ENCODE results near the gene MUC6. TPM values are rescaled to one million over a fixed set of nuclear protein-coding genes. Genes with fewer than 3 reads are reported as not detected.

The MUC6 gene
- polyA plus RNA-seq, 1 donor = 0.15 TPM

GRCh38 chr11:1057806-1058205 is 21.3 kb upstream of the MUC6 start:
- H3K36me3 ChIP-seq (ENCODE audit: control insufficient read depth, insufficient read depth, low read length) = no peaks in the 10 kb centered on the region
- H3K27me3 ChIP-seq (ENCODE audit: control insufficient read depth, insufficient read depth, low read length) = no peaks in the 10 kb centered on the region
- no peak overlapping the region for H3K4me3 ChIP-seq (ENCODE audit: low read length)
- no peak for DNase-seq
- peaks cover 27% of the 10 kb centered on the region for H3K4me1 ChIP-seq (ENCODE audit: control insufficient read depth, insufficient read depth, low read length)
- H3K9me3 ChIP-seq (ENCODE audit: control insufficient read depth, low read depth, low read length) = peaks cover 8% of the 10 kb centered on the region
- H3K27ac ChIP-seq (ENCODE audit: low read length) = no peak overlapping the region
- WGBS (ENCODE audit: insufficient coverage, low lambda C conversion rate) = no CpG with 5 or more reads among the region's 16 CpGs

GRCh38 chr11:1055990-1056771 is 19.7 kb upstream of the MUC6 start:
- Histone ChIP-seq H3K36me3 (ENCODE audit: control insufficient read depth, insufficient read depth, low read length) (no peaks in the 10 kb centered on the region), H3K9me3 (ENCODE audit: control insufficient read depth, low read depth, low read length) (no peaks in the 10 kb centered on the region), H3K4me3 (ENCODE audit: low read length) (no peak overlapping the region), H3K4me1 (ENCODE audit: control insufficient read depth, insufficient read depth, low read length) (peaks cover 25% of the 10 kb centered on the region), H3K27ac (ENCODE audit: low read length) (no peak overlapping the region), H3K27me3 (ENCODE audit: control insufficient read depth, insufficient read depth, low read length) (no peaks in the 10 kb centered on the region)
- DNase-seq = no peak
- no CpG with 5 or more reads among the region's 46 CpGs for WGBS (ENCODE audit: insufficient coverage, low lambda C conversion rate)

GRCh38 chr11:1055109-1055703 is 18.7 kb upstream of the MUC6 start:
- no peak for DNase-seq
- H3K4me1 ChIP-seq (ENCODE audit: control insufficient read depth, insufficient read depth, low read length) = peaks cover 26% of the 10 kb centered on the region
- no peaks in the 10 kb centered on the region for H3K9me3 ChIP-seq (ENCODE audit: control insufficient read depth, low read depth, low read length)
- H3K27me3 ChIP-seq (ENCODE audit: control insufficient read depth, insufficient read depth, low read length) = no peaks in the 10 kb centered on the region
- peak overlapping the region; percentile 50 for H3K27ac ChIP-seq (ENCODE audit: low read length)
- WGBS (ENCODE audit: insufficient coverage, low lambda C conversion rate) = no CpG with 5 or more reads among the region's 17 CpGs
- H3K36me3 ChIP-seq (ENCODE audit: control insufficient read depth, insufficient read depth, low read length) = no peaks in the 10 kb centered on the region
- H3K4me3 ChIP-seq (ENCODE audit: low read length) = no peak overlapping the region

- peak; percentile 52 to 74 for DNase-seq
- no peaks in the 10 kb centered on the region for H3K27me3 ChIP-seq (ENCODE audit: control insufficient read depth, insufficient read depth, low read length)
- no peaks in the 10 kb centered on the region for H3K9me3 ChIP-seq (ENCODE audit: control insufficient read depth, low read depth, low read length)
- H3K4me3 ChIP-seq (ENCODE audit: low read length) = peak overlapping the region; percentile 2
- H3K36me3 ChIP-seq (ENCODE audit: control insufficient read depth, insufficient read depth, low read length) = no peaks in the 10 kb centered on the region
- H3K4me1 ChIP-seq (ENCODE audit: control insufficient read depth, insufficient read depth, low read length) = peaks cover 26% of the 10 kb centered on the region
- no CpG with 5 or more reads among the region's 25 CpGs for WGBS (ENCODE audit: insufficient coverage, low lambda C conversion rate)
- H3K27ac ChIP-seq (ENCODE audit: low read length) = peak overlapping the region; percentile 50
Measured at GRCh38 chr11:1054143-1055108, 17.9 kb upstream of the MUC6 start.

GRCh38 chr11:1053121-1053901 is 16.8 kb upstream of the MUC6 start:
- no peak for DNase-seq
- no peaks in the 10 kb centered on the region for H3K36me3 ChIP-seq (ENCODE audit: control insufficient read depth, insufficient read depth, low read length)
- H3K4me3 ChIP-seq (ENCODE audit: low read length) = no peak overlapping the region
- H3K9me3 ChIP-seq (ENCODE audit: control insufficient read depth, low read depth, low read length) = no peaks in the 10 kb centered on the region
- peaks cover 26% of the 10 kb centered on the region for H3K4me1 ChIP-seq (ENCODE audit: control insufficient read depth, insufficient read depth, low read length)
- WGBS (ENCODE audit: insufficient coverage, low lambda C conversion rate) = no CpG with 5 or more reads among the region's 25 CpGs
- peak overlapping the region; percentile 50 for H3K27ac ChIP-seq (ENCODE audit: low read length)
- no peaks in the 10 kb centered on the region for H3K27me3 ChIP-seq (ENCODE audit: control insufficient read depth, insufficient read depth, low read length)

- no CpG with 5 or more reads among the region's 25 CpGs for WGBS (ENCODE audit: insufficient coverage, low lambda C conversion rate)
- no peak for DNase-seq
- H3K27me3 ChIP-seq (ENCODE audit: control insufficient read depth, insufficient read depth, low read length) = peaks cover 3% of the 10 kb centered on the region
Measured at GRCh38 chr11:1052133-1053011, 15.9 kb upstream of the MUC6 start.

GRCh38 chr11:1051356-1052132 is 15.0 kb upstream of the MUC6 start:
- peaks cover 26% of the 10 kb centered on the region for H3K4me1 ChIP-seq (ENCODE audit: control insufficient read depth, insufficient read depth, low read length)
- no peaks in the 10 kb centered on the region for H3K36me3 ChIP-seq (ENCODE audit: control insufficient read depth, insufficient read depth, low read length)
- H3K9me3 ChIP-seq (ENCODE audit: control insufficient read depth, low read depth, low read length) = no peaks in the 10 kb centered on the region
- DNase-seq = no peak
- H3K27me3 ChIP-seq (ENCODE audit: control insufficient read depth, insufficient read depth, low read length) = peaks cover 6% of the 10 kb centered on the region
- WGBS (ENCODE audit: insufficient coverage, low lambda C conversion rate) = no CpG with 5 or more reads among the region's 15 CpGs
- no peak overlapping the region for H3K4me3 ChIP-seq (ENCODE audit: low read length)
- H3K27ac ChIP-seq (ENCODE audit: low read length) = no peak overlapping the region

More at GRCh38 chr11:1052133-1053011, 15.9 kb upstream of the MUC6 start:
- no peaks in the 10 kb centered on the region for H3K9me3 ChIP-seq (ENCODE audit: control insufficient read depth, low read depth, low read length)
- no peaks in the 10 kb centered on the region for H3K36me3 ChIP-seq (ENCODE audit: control insufficient read depth, insufficient read depth, low read length)
- peaks cover 26% of the 10 kb centered on the region for H3K4me1 ChIP-seq (ENCODE audit: control insufficient read depth, insufficient read depth, low read length)
- H3K4me3 ChIP-seq (ENCODE audit: low read length) = no peak overlapping the region
- no peak overlapping the region for H3K27ac ChIP-seq (ENCODE audit: low read length)

- Histone ChIP-seq H3K27me3 (ENCODE audit: control insufficient read depth, insufficient read depth, low read length) (peaks cover 6% of the 10 kb centered on the region), H3K9me3 (ENCODE audit: control insufficient read depth, low read depth, low read length) (no peaks in the 10 kb centered on the region), H3K36me3 (ENCODE audit: control insufficient read depth, insufficient read depth, low read length) (no peaks in the 10 kb centered on the region), H3K4me3 (ENCODE audit: low read length) (no peak overlapping the region), H3K4me1 (ENCODE audit: control insufficient read depth, insufficient read depth, low read length) (peaks cover 24% of the 10 kb centered on the region), H3K27ac (ENCODE audit: low read length) (no peak overlapping the region)
- peak; percentile 66 to 73 for DNase-seq
- no CpG with 5 or more reads among the region's 39 CpGs for WGBS (ENCODE audit: insufficient coverage, low lambda C conversion rate)
Measured at GRCh38 chr11:1050581-1051355, 14.2 kb upstream of the MUC6 start.

Measured in large intestine (tissue), 3 donors.